Uterus (tissue), 4 donors: ENCODE measurements around the gene DNAJC4. TPM values are rescaled to one million over a fixed set of nuclear protein-coding genes. Genes with fewer than 3 reads are reported as not detected.

Source experiments
- DNase-seq, 2 donors: peaks; one replicate each; pipeline ENCODE4 v3.0.0-alpha.2; 2019 to 2020
- H3K27ac ChIP-seq, 2 donors: fragments of 200-600 bp; sonication (generic); 1 replicate in 1 of 2; 2 replicates in 1 of 2; pipeline ENCODE4 v1.5.1; 2016 to 2018
- H3K27me3 ChIP-seq, 2 donors: fragments of 200-600 bp; sonication (generic); one replicate each; pipeline ENCODE4 v1.5.1; 2018 to 2019; ENCODE audit warnings: control low read depth in 1 of 2
- H3K36me3 ChIP-seq, 2 donors: fragments of 200-600 bp; sonication (generic); one replicate each; pipeline ENCODE4 v1.5.1; 2019; ENCODE audit warnings: control low read depth in 1 of 2
- H3K4me1 ChIP-seq, 2 donors: fragments of 200-600 bp; sonication (generic); one replicate each; pipeline ENCODE4 v1.5.1; 2018 to 2019; ENCODE audit warnings: control low read depth in 1 of 2
- H3K4me3 ChIP-seq, 2 donors: fragments of 200-600 bp; sonication (generic); 1 replicate in 1 of 2; 2 replicates in 1 of 2; pipeline ENCODE4 v1.5.1; 2018 to 2019; ENCODE audit warnings: mild to moderate bottlenecking in 1 of 2
- H3K9me3 ChIP-seq, 2 donors: fragments of 200-600 bp; sonication (generic); one replicate each; pipeline ENCODE4 v1.5.1; 2019; ENCODE audit warnings: control low read depth in 1 of 2
- POLR2A ChIP-seq, 2 donors: fragments of 450-650 bp; IDR thresholded peaks; one replicate each; pipeline ENCODE4 v1.6.1; 2016; ENCODE audit warnings: antibody characterized with exemption in 2 of 2, mild to moderate bottlenecking in 1 of 2, moderate library complexity in 1 of 2
- intact Hi-C: fragments of 100-400 bp; cut with DNase I; formaldehyde crosslinking; loops from one replicate; pipeline ENCODE4 v1.15.1; 2023; ENCODE audit warnings: low total_unique reads
- total RNA-seq, 4 donors: library from RNA; depleted of rRNA in 3 of 4; stranded (reverse); fragments of >200 nt in 3 of 4; gene quantifications; one replicate each; pipeline versions ENCODE4 v1.1.0 to v1.2.4, GENCODE V29; 2014 to 2023
- TF ChIP-seq, protein P1 (sequence below), 4 experiments: fragments of 200-600 bp in 2 of 4; fragments of 450-650 bp in 2 of 4; sonication (generic) in 2 of 4; IDR thresholded peaks; one replicate each; pipeline ENCODE4 v1.5.1; 2016 to 2019; ENCODE audit warnings: antibody characterized with exemption in 4 of 4, mild to moderate bottlenecking in 2 of 4, moderate library complexity in 1 of 4
- donor health status: DM: yes; HTN: yes; CAD: no.

Gene DNAJC4
- total RNA-seq, 4 donors from 2014 or later: 7.9 to 28.6 (median 16.6) TPM; not detected in 1

DNA sequence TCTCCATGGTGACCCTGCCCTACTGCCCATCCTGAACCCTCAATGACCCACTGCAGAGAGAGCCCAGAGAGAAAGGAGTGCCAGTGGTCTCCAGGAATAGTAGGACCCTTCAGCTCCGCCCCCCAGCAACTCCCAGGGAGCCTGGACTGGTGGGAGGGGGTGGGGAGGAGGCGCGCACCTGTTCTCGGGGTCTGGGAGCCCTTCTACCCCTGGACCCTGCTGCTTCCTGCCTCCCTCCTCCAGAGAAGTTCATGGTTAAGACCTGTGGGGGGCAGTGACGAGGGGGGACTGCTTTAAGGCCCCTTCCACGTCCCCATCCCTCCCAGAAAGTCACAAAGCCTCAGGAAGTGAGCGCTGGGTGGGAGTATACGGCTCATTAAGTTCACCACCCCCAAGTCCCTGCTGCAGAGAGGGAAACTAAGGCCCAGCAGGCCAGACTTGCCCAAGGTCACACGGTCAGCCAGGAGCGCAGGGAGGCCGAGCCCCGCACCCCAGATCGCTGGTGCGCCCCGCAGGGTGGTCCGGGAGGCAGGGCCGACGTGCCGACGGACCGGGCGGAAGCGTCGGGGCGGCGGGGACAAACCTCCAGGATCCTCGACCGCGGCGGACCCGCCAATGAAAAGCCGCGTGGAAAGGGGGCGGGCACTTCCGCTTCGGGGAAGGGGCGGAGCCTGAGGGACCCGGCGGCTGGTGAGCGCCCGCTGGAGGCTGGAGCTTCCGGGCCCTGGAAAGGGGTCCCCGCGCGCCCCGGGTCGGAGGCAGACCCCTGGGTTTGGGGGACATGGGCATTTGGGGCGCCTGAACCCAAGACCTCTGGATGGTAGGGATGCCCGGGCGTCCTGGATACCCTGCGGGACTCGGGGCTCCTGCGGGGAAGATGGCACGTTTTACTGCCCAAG lies 4.5 kb upstream of the DNAJC4 start, which contains the start of the genes NUDT22 and TRPT1:
NUDT22 (plus strand) TSS at position 667 of the 899 bp plus-strand sequence. CDS start 379 bp downstream, outside the sequence.
TRPT1 (minus strand) TSS at position 579 of the 899 bp plus-strand sequence; CDS start at position 253, 326 bp downstream.
- intact Hi-C loops: no loop called here

DNA sequence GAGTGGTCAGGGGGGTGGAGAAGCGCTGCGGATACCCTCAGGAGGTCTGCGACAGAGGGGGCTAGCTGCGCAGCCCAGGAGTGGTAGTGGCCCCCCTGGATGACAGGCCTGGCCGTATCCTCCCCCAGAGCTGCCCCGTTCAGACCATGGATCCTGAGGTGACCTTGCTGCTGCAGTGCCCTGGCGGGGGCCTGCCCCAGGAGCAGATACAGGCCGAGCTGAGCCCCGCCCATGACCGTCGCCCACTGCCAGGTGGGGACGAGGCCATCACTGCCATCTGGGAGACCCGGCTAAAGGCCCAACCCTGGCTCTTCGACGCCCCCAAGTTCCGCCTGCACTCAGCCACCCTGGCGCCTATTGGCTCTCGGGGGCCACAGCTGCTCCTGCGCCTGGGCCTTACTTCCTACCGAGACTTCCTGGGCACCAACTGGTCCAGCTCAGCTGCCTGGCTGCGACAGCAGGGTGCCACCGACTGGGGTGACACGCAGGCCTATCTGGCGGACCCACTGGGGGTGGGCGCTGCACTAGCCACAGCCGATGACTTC lies 3.8 kb upstream of the DNAJC4 start:
- TF ChIP-seq, protein P1, sequence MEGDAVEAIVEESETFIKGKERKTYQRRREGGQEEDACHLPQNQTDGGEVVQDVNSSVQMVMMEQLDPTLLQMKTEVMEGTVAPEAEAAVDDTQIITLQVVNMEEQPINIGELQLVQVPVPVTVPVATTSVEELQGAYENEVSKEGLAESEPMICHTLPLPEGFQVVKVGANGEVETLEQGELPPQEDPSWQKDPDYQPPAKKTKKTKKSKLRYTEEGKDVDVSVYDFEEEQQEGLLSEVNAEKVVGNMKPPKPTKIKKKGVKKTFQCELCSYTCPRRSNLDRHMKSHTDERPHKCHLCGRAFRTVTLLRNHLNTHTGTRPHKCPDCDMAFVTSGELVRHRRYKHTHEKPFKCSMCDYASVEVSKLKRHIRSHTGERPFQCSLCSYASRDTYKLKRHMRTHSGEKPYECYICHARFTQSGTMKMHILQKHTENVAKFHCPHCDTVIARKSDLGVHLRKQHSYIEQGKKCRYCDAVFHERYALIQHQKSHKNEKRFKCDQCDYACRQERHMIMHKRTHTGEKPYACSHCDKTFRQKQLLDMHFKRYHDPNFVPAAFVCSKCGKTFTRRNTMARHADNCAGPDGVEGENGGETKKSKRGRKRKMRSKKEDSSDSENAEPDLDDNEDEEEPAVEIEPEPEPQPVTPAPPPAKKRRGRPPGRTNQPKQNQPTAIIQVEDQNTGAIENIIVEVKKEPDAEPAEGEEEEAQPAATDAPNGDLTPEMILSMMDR (IDR thresholded peaks at IDR 0.05): no peak
- TF ChIP-seq POLR2A (IDR thresholded peaks at IDR 0.05): no peak
- peak overlapping the region; percentile 85 to 91 for H3K27ac ChIP-seq
- peak; percentile 43 to 53 for DNase-seq
- intact Hi-C loops: no loop called here
- no peaks in the 10 kb centered on the region for H3K27me3 ChIP-seq
- H3K4me1 ChIP-seq: peaks cover 4 to 25% of the 10 kb centered on the region in 2 donors
- no peaks in the 10 kb centered on the region for H3K9me3 ChIP-seq
- no peaks in the 10 kb centered on the region for H3K36me3 ChIP-seq
- H3K4me3 ChIP-seq: peak overlapping the region; percentile 76 to 99

More for the DNA sequence above, 4.5 kb upstream of the DNAJC4 start, which contains the start of the genes NUDT22 and TRPT1:
- Histone ChIP-seq H3K36me3 (no peaks in the 10 kb centered on the region), H3K27me3 (no peaks in the 10 kb centered on the region), H3K4me1 (peaks cover 1 to 25% of the 10 kb centered on the region in 2 donors), H3K9me3 (no peaks in the 10 kb centered on the region), H3K27ac (peak within 1 kb of the TSS; percentile 85 to 91), H3K4me3 (peak within 1 kb of the TSS; percentile 76 to 99)
- peak; percentile 90 to 93 for DNase-seq
- TF ChIP-seq, protein P1 (IDR thresholded peaks at IDR 0.05): peak in 3 of 4 experiments; percentile 13 to 44 (median 24)
- TF ChIP-seq POLR2A (IDR thresholded peaks at IDR 0.05): peak; percentile 83 to 90

DNA sequence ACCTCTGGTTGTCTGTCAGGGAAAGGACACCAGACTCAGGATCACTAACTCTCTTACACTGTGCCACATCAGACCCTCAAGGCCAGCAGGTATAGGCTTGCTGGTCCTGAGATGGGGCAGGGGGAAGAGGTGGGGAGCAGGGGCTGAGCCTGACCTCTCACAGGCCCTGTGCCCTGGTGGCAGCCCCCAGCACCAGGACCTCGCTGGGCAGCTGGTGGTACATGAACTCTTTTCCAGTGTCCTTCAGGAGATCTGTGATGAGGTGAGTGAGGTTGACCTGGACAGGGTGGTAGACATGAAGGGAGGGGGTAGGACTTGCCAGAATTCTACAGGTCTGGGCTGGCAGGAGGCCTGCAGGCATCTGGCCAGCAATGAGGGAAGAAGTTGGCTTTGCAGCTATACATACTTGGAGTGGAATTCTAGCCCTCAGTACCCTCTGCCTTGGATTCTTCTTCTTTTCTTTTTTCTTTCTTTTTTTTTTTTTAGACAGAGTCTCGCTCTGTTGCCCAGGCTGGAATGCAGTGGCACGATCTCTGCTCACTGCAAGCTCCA lies 2.9 kb upstream of the DNAJC4 start:
- peak in 1 of 2 donors; percentile 24 for DNase-seq
- Histone ChIP-seq H3K27me3 (no peaks in the 10 kb centered on the region), H3K36me3 (no peaks in the 10 kb centered on the region), H3K27ac (no peak overlapping the region), H3K4me1 (peaks cover 4 to 25% of the 10 kb centered on the region in 2 donors), H3K4me3 (no peak overlapping the region), H3K9me3 (no peaks in the 10 kb centered on the region)
- intact Hi-C loops: no loop called here
- TF ChIP-seq, protein P1 (IDR thresholded peaks at IDR 0.05): no peak
- TF ChIP-seq POLR2A (IDR thresholded peaks at IDR 0.05): no peak

DNA sequence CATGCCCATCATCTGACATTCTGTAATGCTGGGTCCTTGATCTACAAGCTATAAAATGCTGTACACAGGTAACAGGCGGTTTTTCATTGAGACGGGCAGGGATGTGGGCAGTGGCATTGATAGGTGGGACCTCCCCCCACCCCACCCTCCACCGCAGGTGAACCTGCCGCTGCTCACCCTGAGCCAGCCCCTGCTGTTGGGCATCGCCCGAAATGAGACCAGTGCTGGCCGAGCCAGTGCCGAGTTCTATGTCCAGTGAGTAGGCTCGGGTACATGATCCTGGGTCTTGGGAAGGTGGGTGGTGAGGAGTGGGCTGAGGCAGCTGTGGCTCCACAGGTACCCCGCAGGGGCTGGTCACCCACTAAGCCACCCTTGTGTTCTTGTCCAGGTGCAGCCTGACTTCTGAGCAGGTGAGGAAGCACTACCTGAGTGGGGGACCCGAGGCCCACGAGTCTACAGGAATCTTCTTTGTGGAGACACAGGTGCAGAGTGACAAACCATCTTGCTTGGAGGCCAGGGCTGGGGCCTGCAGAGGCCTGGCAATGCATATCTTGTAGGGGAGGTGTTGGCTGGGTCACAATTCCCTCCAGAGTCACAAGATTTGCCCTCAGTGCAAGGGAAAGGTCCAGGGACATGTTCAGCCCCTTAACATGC lies 1.1 kb upstream of the DNAJC4 start:
- no peaks in the 10 kb centered on the region for H3K9me3 ChIP-seq
- peak in 1 of 2 donors; percentile 26 for DNase-seq
- H3K4me1 ChIP-seq: peaks cover 4 to 33% of the 10 kb centered on the region in 2 donors
- H3K27me3 ChIP-seq: no peaks in the 10 kb centered on the region
- TF ChIP-seq, protein P1 (IDR thresholded peaks at IDR 0.05): no peak
- TF ChIP-seq POLR2A (IDR thresholded peaks at IDR 0.05): no peak
- H3K27ac ChIP-seq: peak overlapping the region; percentile 90 to 96
- H3K36me3 ChIP-seq: no peaks in the 10 kb centered on the region
- H3K4me3 ChIP-seq: no peak overlapping the region
- intact Hi-C loops: no loop called here
